Stomach smooth muscle (tissue), 2 donors: ENCODE results near the gene GSG1L.
"Not testable (repeated sequence)": the region's sequence is repeated elsewhere in the genome, so short reads cannot be mapped to it uniquely, and the experiment has no call there.

Experiments used
- H3K27ac ChIP-seq: one replicate; pipeline ENCODE4 v1.7.0; 2013; ENCODE audit warnings: mild to moderate bottlenecking, low read length, inconsistent platforms
- H3K27me3 ChIP-seq, 2 donors: one replicate each; pipeline ENCODE4 v1.7.0; 2013; ENCODE audit warnings: low read length in 2 of 2; ENCODE audit not compliant: insufficient read depth in 2 of 2, control insufficient read depth in 1 of 2
- H3K36me3 ChIP-seq, 2 donors: one replicate each; pipeline ENCODE4 v1.7.0; 2013; ENCODE audit warnings: low read length in 2 of 2; ENCODE audit not compliant: control insufficient read depth in 2 of 2, insufficient read depth in 2 of 2
- H3K4me1 ChIP-seq: one replicate; pipeline ENCODE4 v1.7.0; 2013; ENCODE audit warnings: low read length; ENCODE audit not compliant: control insufficient read depth, insufficient read depth
- H3K4me3 ChIP-seq, 2 donors: one replicate each; pipeline ENCODE4 v1.7.0; 2013; ENCODE audit warnings: low read length in 2 of 2
- H3K9ac ChIP-seq, 2 donors: one replicate each; pipeline ENCODE4 v1.7.0; 2013; ENCODE audit warnings: low read length in 2 of 2, mild to moderate bottlenecking in 1 of 2
- H3K9me3 ChIP-seq, 2 donors: one replicate each; pipeline ENCODE4 v1.7.0; 2013; ENCODE audit warnings: low read length in 2 of 2; ENCODE audit not compliant: control insufficient read depth in 2 of 2
- donor health status: healthy.
- donor health status: Pancreatic carcinoma.

GSG1L gene

GRCh38 chr16:27945233-27945973, 118.1 kb downstream of the GSG1L start:
- no peaks in the 10 kb centered on the region for H3K36me3 ChIP-seq
- H3K9me3 ChIP-seq: no peaks in the 10 kb centered on the region
- no peak overlapping the region for H3K9ac ChIP-seq
- H3K27me3 ChIP-seq: peaks cover 0 to 7% of the 10 kb centered on the region in 2 donors
- H3K4me1 ChIP-seq: no peaks in the 10 kb centered on the region
- no peak overlapping the region for H3K4me3 ChIP-seq
- H3K27ac ChIP-seq: no peak overlapping the region

DNA sequence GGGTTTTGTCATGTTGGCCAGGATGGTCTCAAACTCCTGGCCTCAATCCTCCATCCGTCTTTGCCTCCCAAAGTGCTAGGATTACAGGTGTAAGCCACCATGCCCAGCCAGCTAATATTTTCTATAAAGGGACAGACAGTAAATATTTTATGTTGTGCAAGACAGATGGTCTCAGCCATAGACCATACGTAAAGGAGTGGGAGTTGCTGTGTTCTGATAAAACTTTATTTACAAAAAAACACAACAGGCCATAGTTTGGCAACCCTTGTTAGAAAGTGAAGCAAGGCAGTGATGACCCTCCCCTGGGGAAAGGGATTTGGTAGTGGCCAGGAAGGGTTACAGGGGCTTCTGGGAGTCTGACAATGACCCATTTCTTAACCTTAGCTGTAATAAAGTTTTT, 119.7 kb downstream of the GSG1L start:
- H3K4me3 ChIP-seq: no peak overlapping the region
- H3K27ac ChIP-seq: no peak overlapping the region
- H3K36me3 ChIP-seq: no peaks in the 10 kb centered on the region
- no peak overlapping the region for H3K9ac ChIP-seq
- H3K9me3 ChIP-seq: no peaks in the 10 kb centered on the region
- H3K4me1 ChIP-seq: no peaks in the 10 kb centered on the region
- H3K27me3 ChIP-seq: peaks cover 0 to 7% of the 10 kb centered on the region in 2 donors

- H3K4me1 ChIP-seq, H3K27ac ChIP-seq, H3K36me3 ChIP-seq, H3K4me3 ChIP-seq, H3K27me3 ChIP-seq, H3K9me3 ChIP-seq, H3K9ac ChIP-seq: not testable (repeated sequence)
Measured at GRCh38 chr16:27942071-27942470, 121.4 kb downstream of the GSG1L start.

- Histone ChIP-seq H3K27me3 (no peaks in the 10 kb centered on the region), H3K4me1 (no peaks in the 10 kb centered on the region), H3K4me3 (no peak overlapping the region), H3K9ac (no peak overlapping the region), H3K9me3 (peaks cover 0 to 6% of the 10 kb centered on the region in 2 donors), H3K27ac (no peak overlapping the region), H3K36me3 (no peaks in the 10 kb centered on the region)
Measured at GRCh38 chr16:27935076-27935475, 128.4 kb downstream of the GSG1L start.

DNA sequence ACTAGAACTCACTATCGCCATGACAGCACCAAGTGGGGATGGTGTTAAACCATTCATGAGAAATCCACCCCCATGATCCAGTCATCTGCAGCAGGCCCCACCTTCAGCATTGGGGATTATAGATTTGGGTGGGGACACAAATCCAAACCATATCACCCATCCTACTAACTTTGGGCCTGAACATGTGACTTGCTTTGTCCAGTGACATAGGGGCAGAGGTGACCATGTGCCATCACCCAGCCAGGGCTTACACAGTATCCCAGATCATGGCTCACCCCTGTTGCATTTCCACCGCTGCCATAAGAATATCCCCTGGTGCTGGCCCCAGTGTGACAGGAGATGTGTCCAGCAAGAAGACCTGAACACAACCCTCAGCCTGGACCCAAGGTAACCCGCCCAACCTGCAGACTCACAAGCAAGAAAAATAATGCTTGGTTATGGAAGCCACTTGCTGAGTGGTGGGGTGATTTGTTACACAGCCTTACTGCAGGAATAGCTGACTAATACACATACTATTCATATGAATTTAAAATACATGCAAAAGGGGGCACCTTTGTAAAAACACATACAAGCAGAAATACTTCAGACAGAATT, 130.9 kb downstream of the GSG1L start:
- peaks cover 0 to 2% of the 10 kb centered on the region in 2 donors for H3K27me3 ChIP-seq
- no peaks in the 10 kb centered on the region for H3K4me1 ChIP-seq
- no peak overlapping the region for H3K27ac ChIP-seq
- H3K4me3 ChIP-seq: no peak overlapping the region
- H3K9me3 ChIP-seq: peaks cover 0 to 6% of the 10 kb centered on the region in 2 donors
- no peaks in the 10 kb centered on the region for H3K36me3 ChIP-seq
- no peak overlapping the region for H3K9ac ChIP-seq

- Histone ChIP-seq H3K27me3 (peaks cover 0 to 2% of the 10 kb centered on the region in 2 donors), H3K9me3 (peaks cover under 1 to 6% of the 10 kb centered on the region in 2 donors), H3K4me3 (no peak overlapping the region), H3K9ac (no peak overlapping the region), H3K4me1 (no peaks in the 10 kb centered on the region), H3K27ac (no peak overlapping the region), H3K36me3 (no peaks in the 10 kb centered on the region)
Measured at GRCh38 chr16:27929818-27930217, 133.7 kb downstream of the GSG1L start.

DNA sequence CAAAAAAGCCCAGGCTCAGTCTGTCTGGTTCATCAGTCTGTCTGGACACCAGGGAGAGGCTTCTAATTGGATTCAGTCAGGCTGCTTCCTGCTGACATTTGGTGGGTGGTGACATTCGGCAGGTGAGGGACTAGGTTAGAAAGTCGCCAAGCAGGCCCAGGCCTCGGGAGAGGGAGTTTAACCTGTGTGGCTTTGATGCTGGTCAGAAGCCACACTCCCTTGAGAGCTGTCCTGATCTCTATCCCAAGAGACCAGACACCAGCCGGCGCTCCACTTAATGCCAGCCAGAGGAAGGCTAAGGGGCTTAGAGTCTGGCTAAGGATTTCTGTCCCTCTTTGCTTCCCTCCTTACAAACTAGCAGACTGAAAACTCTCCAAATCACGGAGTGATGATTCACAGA, 135.0 kb downstream of the GSG1L start:
- no peak overlapping the region for H3K9ac ChIP-seq
- H3K4me3 ChIP-seq: no peak overlapping the region
- no peaks in the 10 kb centered on the region for H3K4me1 ChIP-seq
- H3K27ac ChIP-seq: no peak overlapping the region
- peaks cover 2 to 6% of the 10 kb centered on the region in 2 donors for H3K9me3 ChIP-seq
- H3K27me3 ChIP-seq: peaks cover 0 to 2% of the 10 kb centered on the region in 2 donors
- no peaks in the 10 kb centered on the region for H3K36me3 ChIP-seq

GRCh38 chr16:27927266-27927901, 136.1 kb downstream of the GSG1L start:
- peaks cover under 1 to 2% of the 10 kb centered on the region in 2 donors for H3K9me3 ChIP-seq
- H3K4me3 ChIP-seq: no peak overlapping the region
- H3K27me3 ChIP-seq: peaks cover 0 to 4% of the 10 kb centered on the region in 2 donors
- H3K36me3 ChIP-seq: no peaks in the 10 kb centered on the region
- no peaks in the 10 kb centered on the region for H3K4me1 ChIP-seq
- H3K27ac ChIP-seq: no peak overlapping the region
- H3K9ac ChIP-seq: no peak overlapping the region

- peaks cover 0 to 4% of the 10 kb centered on the region in 2 donors for H3K9me3 ChIP-seq
- no peak overlapping the region for H3K4me3 ChIP-seq
- H3K4me1 ChIP-seq: no peaks in the 10 kb centered on the region
- no peak overlapping the region for H3K27ac ChIP-seq
- no peaks in the 10 kb centered on the region for H3K36me3 ChIP-seq
- H3K27me3 ChIP-seq: peaks cover 0 to 4% of the 10 kb centered on the region in 2 donors
- H3K9ac ChIP-seq: no peak overlapping the region
Measured at GRCh38 chr16:27925612-27926011, 137.9 kb downstream of the GSG1L start.

- Histone ChIP-seq H3K4me3 (no peak overlapping the region), H3K9me3 (peaks cover 0 to 4% of the 10 kb centered on the region in 2 donors), H3K27me3 (peaks cover 0 to 5% of the 10 kb centered on the region in 2 donors), H3K4me1 (no peaks in the 10 kb centered on the region), H3K36me3 (no peaks in the 10 kb centered on the region), H3K9ac (no peak overlapping the region), H3K27ac (no peak overlapping the region)
Measured at GRCh38 chr16:27924411-27925118, 138.9 kb downstream of the GSG1L start.
